ENCODE measurements around the gene DEK. TPM values are rescaled to one million over a fixed set of nuclear protein-coding genes. Genes with fewer than 3 reads are reported as not detected.

The DEK gene
- total RNA-seq, 1 experiment from 2014 or later, result 204 TPM

DNA sequence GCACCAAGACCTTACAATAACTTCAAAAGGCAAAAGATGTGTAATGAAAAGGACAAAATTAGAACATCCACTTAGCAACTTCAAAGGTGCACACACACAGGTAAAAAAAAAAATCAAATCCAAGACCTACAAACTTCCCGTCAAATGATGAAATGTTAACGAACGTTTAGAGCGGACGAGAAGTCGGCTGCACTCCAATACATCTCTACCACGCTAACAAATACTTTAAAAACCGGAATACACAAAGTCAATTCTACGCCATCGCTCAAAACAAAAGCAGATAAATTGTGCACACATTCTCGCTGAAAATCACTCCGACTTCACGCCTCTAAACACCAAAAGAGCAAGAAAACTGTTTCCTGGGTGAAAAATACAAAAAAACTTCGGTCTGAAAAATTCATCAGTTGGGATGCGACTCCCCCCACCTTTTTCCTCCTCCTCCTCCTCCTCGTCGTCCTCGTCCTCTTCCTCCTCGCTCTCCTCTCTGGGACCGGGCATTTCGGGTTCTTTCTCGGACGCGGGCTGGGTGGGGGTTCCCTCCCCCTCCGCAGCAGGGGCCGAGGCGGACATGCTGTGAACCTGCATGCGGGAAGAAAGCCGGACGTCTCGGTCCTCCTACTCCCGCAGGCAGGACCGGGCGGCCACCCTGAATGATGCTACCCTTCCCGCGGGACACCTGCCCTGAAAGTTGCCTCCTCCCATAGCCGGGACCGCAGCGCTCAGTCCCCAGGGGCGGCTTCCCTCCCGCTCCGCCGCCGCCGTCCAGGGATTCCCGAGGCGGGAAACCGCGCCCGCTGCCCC lies 712 bp downstream of the DEK start:
- peaks cover 34% of the 10 kb centered on the region for H3K36me3 Mint-ChIP-seq
- ChIA-PET CTCF (interaction anchor here (0.9 to 1.4 kb wide), 3 partner anchors 14 to 124 kb away, joined by 3 to 6 read pairs (median 3); partner anchors contain the start of gene RNF144B), POLR2A (no interaction called here)
- peak overlapping the region; percentile 94 for H3K4me3 Mint-ChIP-seq
- H3K4me1 Mint-ChIP-seq, result peaks cover 48% of the 10 kb centered on the region
- no peaks in the 10 kb centered on the region for H3K27me3 Mint-ChIP-seq (ENCODE audit: low read depth)
- ATAC-seq (no peak), DNase-seq (ENCODE audit: low spot score) (no peak)
- H3K27ac Mint-ChIP-seq, result peak overlapping the region; percentile 97
- H3K9me3 Mint-ChIP-seq, result no peaks in the 10 kb centered on the region
- no peak for TF ChIP-seq TEAD4 (CRISPR knock-in tag; IDR thresholded peaks at IDR 0.05)
- no peak for TF ChIP-seq ELF4 (CRISPR knock-in tag; IDR thresholded peaks at IDR 0.05; ENCODE audit: low read depth)
- no peak for TF ChIP-seq RORB (CRISPR knock-in tag; IDR thresholded peaks at IDR 0.05)
- no peak for TF ChIP-seq OVOL2 (CRISPR knock-in tag; IDR thresholded peaks at IDR 0.05; ENCODE audit: borderline replicate concordance)
- no peak for TF ChIP-seq TCF7 (CRISPR knock-in tag; IDR thresholded peaks at IDR 0.05; ENCODE audit: low read depth)
- TF ChIP-seq GABPB1 (CRISPR knock-in tag; IDR thresholded peaks at IDR 0.05), result no peak
- no peak for TF ChIP-seq HMGA2 (CRISPR knock-in tag; IDR thresholded peaks at IDR 0.05)
- TF ChIP-seq, protein P1, sequence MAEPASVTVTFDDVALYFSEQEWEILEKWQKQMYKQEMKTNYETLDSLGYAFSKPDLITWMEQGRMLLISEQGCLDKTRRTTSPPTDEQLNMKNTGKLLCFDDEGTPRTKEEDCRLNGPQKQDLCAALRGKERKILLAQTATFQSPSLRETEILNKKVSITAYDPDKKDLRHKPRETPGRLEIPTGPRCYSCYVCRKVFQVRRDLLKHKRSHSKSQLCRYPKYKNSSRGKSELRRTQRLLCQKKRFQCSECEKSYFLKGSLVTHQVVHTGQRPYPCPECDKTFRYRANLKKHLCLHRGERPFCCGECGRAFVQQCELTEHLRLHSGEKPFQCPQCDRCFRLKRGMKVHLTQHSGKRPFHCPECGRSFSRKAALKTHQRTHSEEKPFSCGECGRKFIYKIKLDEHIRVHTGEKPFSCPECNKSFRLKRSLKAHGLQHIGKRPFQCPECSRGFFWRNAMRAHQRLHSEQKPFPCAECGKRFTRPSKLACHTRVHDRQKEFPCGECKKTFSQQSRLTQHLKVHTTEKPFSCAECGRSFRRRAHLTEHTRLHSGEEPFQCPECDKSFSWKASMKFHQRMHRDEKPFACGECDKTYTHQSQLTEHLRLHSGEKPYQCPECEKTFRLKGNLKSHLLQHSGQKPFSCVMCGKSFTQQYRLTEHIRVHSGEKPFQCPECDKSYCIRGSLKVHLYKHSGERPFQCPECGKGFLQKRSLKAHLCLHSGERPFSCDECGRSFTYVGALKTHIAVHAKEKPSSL (CRISPR knock-in tag; conservative IDR thresholded peaks at IDR 0.05), result no peak
- TF ChIP-seq KAT7 (CRISPR knock-in tag; IDR thresholded peaks at IDR 0.05; ENCODE audit: borderline replicate concordance), result peak; percentile 68; the same call in 1 of the 2 replicates
- TF ChIP-seq ZNF263 (CRISPR knock-in tag; IDR thresholded peaks at IDR 0.05; ENCODE audit: low read depth), result peak; percentile 40; the same call in 1 of the 2 replicates
- no peak for TF ChIP-seq SMAD3 (CRISPR knock-in tag; IDR thresholded peaks at IDR 0.05; ENCODE audit: borderline replicate concordance)
- TF ChIP-seq ETV6 (CRISPR knock-in tag; IDR thresholded peaks at IDR 0.05), result no peak
- no peak for TF ChIP-seq NFYB (CRISPR knock-in tag; conservative IDR thresholded peaks at IDR 0.05; ENCODE audit: low read depth)
- peak; percentile 46 for TF ChIP-seq ZNF423 (CRISPR knock-in tag; IDR thresholded peaks at IDR 0.05)
- no peak for TF ChIP-seq ESRRA (CRISPR knock-in tag; IDR thresholded peaks at IDR 0.05; ENCODE audit: borderline replicate concordance)
- TF ChIP-seq FOXP1 (CRISPR knock-in tag; IDR thresholded peaks at IDR 0.05; ENCODE audit: borderline replicate concordance), result no peak; the same call in 1 of the 2 replicates
- no peak for TF ChIP-seq FOXK1 (CRISPR knock-in tag; IDR thresholded peaks at IDR 0.05)
- TF ChIP-seq, protein P2, sequence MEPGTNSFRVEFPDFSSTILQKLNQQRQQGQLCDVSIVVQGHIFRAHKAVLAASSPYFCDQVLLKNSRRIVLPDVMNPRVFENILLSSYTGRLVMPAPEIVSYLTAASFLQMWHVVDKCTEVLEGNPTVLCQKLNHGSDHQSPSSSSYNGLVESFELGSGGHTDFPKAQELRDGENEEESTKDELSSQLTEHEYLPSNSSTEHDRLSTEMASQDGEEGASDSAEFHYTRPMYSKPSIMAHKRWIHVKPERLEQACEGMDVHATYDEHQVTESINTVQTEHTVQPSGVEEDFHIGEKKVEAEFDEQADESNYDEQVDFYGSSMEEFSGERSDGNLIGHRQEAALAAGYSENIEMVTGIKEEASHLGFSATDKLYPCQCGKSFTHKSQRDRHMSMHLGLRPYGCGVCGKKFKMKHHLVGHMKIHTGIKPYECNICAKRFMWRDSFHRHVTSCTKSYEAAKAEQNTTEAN (CRISPR knock-in tag; IDR thresholded peaks at IDR 0.05), result no peak
- TF ChIP-seq SP1 (CRISPR knock-in tag; conservative IDR thresholded peaks at IDR 0.05), result 0 out of 2 replicates have a peak, but pooled peaks have one; percentile 15
- TF ChIP-seq, protein P3, sequence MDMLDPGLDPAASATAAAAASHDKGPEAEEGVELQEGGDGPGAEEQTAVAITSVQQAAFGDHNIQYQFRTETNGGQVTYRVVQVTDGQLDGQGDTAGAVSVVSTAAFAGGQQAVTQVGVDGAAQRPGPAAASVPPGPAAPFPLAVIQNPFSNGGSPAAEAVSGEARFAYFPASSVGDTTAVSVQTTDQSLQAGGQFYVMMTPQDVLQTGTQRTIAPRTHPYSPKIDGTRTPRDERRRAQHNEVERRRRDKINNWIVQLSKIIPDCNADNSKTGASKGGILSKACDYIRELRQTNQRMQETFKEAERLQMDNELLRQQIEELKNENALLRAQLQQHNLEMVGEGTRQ (CRISPR knock-in tag; IDR thresholded peaks at IDR 0.05), result no peak
- TF ChIP-seq SMAD4 (CRISPR knock-in tag; IDR thresholded peaks at IDR 0.05), result no peak
- TF ChIP-seq, protein P4, sequence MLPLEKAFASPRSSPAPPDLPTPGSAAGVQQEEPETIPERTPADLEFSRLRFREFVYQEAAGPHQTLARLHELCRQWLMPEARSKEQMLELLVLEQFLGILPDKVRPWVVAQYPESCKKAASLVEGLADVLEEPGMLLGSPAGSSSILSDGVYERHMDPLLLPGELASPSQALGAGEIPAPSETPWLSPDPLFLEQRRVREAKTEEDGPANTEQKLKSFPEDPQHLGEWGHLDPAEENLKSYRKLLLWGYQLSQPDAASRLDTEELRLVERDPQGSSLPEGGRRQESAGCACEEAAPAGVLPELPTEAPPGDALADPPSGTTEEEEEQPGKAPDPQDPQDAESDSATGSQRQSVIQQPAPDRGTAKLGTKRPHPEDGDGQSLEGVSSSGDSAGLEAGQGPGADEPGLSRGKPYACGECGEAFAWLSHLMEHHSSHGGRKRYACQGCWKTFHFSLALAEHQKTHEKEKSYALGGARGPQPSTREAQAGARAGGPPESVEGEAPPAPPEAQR (CRISPR knock-in tag; IDR thresholded peaks at IDR 0.05), result no peak
- TF ChIP-seq, protein P5, sequence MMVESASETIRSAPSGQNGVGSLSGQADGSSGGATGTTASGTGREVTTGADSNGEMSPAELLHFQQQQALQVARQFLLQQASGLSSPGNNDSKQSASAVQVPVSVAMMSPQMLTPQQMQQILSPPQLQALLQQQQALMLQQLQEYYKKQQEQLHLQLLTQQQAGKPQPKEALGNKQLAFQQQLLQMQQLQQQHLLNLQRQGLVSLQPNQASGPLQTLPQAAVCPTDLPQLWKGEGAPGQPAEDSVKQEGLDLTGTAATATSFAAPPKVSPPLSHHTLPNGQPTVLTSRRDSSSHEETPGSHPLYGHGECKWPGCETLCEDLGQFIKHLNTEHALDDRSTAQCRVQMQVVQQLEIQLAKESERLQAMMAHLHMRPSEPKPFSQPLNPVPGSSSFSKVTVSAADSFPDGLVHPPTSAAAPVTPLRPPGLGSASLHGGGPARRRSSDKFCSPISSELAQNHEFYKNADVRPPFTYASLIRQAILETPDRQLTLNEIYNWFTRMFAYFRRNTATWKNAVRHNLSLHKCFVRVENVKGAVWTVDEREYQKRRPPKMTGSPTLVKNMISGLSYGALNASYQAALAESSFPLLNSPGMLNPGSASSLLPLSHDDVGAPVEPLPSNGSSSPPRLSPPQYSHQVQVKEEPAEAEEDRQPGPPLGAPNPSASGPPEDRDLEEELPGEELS (CRISPR knock-in tag; IDR thresholded peaks at IDR 0.05), result 0 out of 2 replicates have a peak, but pooled peaks have one; percentile 4
